HG02798 (cell line): ENCODE measurements around the gene CHIT1.
"Not testable (repeated sequence)": the region's sequence is repeated elsewhere in the genome, so short reads cannot be mapped to it uniquely, and the experiment has no call there.

ENCODE experiments used
- ATAC-seq: cut with Tn5 transposase; IDR thresholded peaks from one replicate; pipeline ENCODE4 v1.9.1; 2021; ENCODE audit warnings: mild to moderate bottlenecking; ENCODE audit not compliant: unreplicated experiment, poor library complexity

Gene CHIT1

DNA sequence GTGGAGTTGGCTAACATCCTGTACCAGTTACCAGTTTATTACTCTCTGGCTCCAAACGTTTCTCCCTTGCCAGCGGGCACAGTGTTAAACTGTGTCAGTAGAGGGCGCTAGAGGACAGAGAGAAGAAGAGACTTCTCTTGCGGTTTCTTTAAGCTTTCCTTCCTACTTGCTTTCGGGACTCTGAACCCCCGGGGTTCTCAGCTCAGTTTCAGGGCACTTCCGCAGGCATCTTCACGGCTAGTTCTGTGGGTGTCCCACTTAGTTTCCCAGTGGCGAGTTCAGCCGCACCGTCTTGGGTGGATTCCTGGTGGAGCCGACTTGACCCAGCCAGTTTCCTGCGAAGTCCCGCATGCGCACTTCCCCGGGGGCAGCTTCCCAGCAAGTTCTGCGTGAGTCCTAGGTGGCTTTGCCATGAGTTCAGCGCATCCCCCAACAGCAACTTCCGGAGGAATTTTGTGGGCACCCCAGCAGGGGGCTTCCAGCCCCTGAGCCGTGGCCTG, 37.9 kb upstream of the CHIT1 start:
- ATAC-seq: peak; percentile 64

DNA sequence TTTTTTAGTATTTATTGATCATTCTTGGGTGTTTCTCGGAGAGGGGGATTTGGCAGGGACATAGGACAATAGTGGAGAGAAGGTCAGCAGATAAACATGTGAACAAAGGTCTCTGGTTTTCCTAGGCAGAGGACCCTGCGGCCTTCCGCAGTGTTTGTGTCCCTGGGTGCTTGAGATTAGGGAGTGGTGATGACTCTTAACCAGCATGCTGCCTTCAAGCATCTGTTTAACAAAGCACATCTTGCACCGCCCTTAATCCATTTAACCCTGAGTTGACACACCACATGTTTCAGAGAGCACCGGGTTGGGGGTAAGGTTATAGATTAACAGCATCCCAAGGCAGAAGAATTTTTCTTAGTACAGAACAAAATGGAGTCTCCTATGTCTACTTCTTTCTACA, 36.7 kb upstream of the CHIT1 start:
- ATAC-seq: not testable (repeated sequence)

DNA sequence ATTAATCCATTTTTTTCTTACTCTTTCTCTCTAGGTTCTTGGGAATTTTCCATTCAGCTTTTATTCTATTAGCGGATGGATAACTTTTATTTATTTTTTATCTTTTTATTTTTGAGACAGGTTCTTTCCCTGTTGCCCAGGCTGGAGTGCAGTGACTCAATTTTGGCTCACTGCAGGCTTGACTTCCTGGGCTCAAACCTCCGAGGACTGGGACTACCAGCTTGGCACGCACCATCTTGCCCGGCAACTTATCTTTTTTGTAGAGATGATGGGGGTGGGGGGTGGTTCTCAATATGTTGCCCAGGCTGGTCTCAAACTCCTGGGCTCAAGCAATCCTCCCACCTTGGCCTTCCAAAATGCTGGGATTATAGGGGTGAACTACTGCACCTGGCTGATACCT, 36.1 kb upstream of the CHIT1 start:
- no peak for ATAC-seq

DNA sequence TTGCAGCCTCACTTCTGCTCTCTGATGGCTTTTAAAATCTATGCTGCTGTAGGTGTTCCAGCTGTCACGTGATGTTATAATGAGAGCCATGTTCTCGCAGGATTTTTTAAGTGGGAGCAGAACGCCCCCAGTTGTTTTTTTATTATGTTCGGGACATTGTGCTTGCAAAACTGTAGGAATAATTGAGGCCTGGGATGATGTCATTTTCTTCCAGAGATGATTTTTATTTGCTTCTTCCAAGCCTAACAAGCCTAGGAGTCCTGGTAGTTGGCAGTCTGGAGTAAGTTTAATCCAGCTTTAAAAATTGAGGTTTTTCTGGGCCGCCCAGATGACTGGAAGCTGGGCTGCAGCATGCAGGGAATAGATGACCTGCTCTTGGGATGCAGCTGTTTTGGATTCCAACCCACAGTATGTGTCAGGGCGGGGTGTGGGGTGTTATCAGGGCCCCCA, 34.6 kb upstream of the CHIT1 start:
- no peak for ATAC-seq

DNA sequence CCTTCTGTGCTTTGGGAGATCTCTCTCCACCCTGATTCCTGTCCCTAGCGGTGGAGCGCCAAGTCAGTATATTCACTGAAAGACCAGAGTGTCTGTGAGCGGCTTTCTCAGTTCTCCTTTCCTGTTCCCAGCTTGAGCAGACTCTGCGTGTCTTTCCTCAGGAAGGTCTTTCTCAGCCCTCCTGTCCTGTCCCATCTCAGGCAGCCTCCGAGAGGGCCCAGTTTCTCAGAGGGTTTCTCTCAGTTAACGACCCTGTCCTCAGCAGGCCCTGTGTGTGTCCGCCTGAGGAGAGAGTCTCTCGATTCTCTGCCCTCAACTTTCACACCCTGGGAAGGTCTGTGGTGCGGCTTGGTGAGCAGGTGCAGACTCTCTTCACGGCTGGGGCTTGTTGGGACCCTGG, 34.0 kb upstream of the CHIT1 start:
- no peak for ATAC-seq

DNA sequence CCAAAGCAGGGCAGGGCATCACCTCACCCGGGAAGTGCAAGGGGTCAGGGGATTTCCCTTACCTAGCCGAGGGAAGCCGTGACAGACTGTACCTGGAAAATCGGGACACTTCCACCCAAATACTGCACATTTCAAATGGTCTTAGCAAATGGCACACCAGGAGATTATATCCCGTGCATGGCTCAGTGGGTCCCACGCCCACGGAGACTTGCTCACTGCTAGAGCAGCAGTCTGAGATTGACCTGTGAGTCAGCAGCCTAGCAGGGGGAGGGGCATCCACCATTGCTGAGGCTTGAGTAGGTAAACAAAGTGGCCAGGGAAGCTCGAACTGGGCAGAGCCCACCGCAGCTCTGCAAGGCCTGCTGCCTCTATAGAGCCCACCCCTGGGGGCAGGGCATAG, 27.2 kb upstream of the CHIT1 start:
- ATAC-seq: not testable (repeated sequence)

DNA sequence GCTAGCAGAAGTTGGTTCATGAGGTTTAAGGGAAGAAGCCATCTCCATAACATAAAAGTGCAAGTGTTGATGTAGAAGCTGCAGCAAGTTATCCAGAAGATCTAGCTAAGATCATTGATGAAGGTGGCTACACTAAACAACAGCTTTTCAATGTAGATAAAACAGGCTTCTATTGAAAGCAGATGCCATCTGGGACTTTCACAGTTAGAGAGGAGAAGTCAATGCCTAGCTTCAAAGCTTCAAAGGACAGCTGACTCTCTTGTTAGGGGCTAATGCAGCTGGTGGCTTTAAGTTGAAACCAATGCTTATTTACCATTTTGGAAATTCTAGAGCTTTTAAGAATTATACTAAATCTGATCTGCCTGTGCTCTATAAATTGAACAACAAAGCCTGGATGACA, 25.3 kb upstream of the CHIT1 start:
- not testable (repeated sequence) for ATAC-seq

DNA sequence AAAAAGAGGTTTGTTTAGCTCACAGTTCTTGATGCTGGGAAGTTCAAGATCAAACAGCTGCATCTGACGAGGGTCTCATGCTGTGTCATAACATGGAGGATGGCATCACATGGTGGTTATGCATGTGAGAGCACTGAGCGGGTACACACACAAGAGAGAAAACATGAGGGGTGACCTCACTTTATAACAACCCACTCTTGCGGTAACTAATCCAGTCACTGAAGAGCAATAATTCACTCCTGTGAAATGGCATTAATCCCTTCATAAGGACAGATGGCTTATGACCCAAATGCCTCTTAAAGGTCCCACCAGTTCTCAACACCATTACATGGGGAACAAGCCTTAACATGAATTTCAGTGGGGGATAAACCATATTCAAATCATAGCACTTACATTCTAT, 23.2 kb upstream of the CHIT1 start:
- no peak for ATAC-seq

DNA sequence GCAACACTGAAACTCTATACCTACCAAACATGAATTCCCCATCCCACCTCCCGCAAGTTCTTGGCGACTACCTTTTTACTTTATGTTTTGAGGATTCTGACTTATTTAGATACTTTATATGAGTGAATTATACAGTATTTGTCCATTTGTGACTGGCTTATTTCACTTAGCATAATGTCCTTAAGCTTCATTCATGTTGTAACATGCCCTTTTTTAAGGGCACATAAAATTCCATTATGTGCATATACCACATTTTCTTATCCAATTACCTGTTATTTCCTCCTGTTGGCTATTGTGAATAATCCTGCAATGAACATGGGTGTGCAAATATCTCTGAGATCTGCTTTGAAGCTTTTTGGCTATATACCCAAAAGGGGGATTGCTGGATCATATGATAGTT, 22.0 kb upstream of the CHIT1 start:
- no peak for ATAC-seq

DNA sequence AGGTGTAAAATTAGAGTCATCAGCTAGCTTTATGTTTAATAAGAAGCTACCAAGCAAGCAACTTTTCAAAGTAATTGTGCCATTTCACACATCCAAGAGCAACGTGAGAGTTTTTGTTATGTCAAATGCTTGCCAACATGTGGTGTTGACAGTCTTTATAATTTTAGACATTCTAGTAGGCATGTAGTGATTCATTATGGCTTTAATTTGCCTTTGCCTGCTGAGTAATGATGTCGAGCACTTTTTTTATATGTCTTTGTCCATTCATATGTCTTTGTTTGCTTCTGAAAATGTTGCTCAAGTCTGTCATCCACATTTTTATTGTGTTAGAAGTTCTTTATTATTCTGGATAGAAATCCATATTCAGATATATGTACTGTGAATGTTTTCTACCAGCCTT, 21.4 kb upstream of the CHIT1 start:
- no peak for ATAC-seq

DNA sequence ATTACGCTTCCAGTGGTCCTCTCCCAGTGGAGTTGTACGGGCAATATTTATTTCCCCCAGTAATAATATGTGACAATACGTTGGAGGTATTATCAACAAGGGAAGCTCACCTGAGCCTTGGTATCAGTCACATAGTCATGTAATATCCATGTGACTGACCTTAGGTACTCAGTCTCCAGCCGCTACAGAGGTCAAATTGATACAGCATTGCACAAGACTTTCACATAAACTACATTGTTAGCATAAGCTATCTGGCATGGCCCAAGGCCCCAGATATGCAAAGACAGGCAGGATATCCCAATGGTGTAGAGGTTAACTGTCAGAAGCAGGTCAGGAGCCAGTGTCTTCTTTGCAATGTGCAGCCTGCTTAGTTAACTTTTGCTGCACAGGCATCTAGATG, 15.3 kb upstream of the CHIT1 start:
- no peak for ATAC-seq

DNA sequence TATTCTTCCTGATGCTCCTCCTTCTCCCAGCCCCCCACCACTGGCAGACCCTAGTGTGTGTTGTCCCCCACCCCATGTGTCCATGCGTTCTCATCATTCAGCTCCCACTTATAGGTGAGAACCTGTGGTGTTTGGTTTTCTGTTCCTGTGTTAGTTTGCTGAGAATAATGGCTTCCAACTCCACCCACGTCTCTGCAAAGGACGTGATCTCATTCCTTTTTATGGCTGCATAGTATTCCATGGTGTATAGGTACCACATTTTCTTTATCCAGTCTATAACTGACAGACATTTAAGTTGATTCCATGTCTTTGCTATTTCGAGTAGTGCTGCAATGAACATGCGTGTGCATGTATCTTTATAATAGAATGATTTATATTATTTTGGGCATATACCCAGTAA, 12.2 kb upstream of the CHIT1 start:
- ATAC-seq: not testable (repeated sequence)

DNA sequence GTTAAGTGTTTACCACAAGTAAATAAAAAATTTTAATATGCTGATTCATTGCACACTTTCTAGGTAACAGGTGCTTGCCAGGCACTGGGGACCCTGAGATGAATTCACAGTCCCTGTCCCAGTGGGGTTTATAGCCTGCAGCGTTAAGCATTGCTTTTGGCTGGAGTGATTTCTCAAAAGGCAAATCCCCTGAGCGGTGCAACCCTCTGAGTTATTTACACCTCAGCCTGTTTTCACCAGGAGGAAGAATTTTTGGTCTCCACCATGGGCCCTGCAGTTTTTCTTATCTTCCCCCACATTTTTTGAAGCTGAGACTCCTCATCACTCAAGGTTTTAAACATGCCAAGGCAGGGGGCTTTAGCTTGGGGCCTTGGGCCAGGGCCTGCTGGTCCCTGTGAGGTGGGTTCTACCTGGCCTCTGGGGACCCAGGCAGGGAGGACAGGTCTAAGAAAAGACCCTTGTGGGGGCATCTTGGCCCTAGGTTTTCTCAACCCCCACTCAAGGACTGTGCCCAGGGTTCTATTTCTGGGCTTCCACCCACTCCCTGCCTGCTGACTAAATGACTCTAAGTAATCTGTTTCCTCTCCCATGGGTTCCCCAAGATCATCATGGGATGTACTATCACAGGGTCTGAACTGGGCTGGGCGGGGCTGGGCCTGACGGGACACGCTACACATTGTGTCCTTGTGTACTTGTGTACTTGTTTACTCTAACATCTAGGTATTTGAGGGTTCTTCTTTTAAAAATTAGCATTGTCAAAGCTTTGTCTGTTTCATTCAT, 10.2 kb upstream of the CHIT1 start:
- no peak for ATAC-seq

DNA sequence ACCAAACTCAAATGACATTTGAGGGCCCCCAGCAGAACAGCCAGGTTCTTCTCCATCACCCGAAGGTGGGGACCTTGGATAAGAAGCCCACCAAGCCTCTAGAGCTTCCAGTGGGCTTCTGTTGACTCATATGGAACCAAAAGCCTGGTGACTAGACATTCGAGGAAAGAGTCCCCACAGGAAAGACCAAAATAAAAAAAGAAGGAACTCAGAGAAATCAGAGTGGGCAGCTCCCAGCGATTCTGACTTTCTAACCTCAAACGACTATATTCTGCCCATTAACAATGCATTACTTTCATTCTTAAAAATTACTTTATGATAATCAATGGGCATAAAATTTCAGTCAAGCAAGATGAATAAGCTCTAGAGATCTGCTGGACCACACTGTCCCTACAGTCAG, 9.6 kb upstream of the CHIT1 start:
- ATAC-seq: no peak

DNA sequence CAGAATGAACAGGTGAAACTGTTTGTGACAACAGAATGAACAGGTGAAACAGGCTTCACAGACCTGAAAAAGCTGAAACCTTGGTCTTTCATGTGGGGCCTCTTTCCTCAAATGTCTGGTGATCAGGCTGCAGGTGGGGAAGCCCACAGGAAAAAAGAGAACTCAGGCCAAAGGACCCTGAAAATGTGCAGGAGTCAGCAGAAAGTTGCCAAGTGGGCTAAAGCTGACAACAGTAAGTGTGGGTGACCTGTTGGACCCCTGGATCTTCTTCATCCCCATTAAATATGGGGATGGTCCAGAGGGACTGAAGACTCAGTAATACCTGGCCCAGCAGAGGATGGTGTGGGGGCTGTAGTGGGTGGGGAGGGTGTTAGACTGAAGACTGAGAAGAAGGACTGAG, 9.1 kb upstream of the CHIT1 start:
- no peak for ATAC-seq

DNA sequence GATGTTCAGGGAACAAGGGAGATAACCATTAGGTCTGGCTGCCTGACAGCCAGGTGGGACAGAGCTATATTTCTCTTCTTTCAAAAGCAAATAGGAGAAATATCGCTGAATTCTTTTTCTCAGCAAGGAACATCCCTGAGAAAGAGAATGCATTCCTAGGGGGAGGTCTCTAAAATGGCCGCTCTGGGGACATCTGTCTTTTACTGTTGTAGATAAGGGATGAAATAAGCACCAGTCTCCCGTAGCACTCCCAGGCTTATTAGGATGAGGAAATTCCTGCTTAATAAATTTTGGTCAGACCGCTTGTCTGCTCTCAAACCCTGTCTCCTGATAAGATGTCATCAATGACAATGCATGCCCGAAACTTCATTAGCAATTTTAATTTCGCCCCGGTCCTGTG, 5.4 kb upstream of the CHIT1 start:
- not testable (repeated sequence) for ATAC-seq

DNA sequence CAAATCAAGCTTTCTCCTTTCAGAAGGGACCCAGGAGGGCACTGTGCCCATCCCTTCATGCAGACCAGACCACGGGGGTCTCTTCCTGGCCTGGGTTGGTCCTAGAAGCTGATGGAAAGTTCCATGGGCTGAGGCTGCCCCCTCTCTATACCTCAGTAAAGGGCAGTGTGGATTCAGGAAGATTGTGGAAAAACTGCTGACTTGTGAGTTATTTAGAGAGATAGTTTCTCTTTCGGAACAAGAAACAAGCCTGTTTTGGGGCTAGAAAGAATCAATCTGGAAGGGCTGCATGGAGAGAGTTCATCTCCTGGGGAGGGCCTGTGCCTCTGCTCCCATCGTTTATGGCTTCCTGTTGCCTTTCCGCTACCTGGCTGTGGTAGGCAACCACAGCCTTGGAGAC, 803 bp downstream of the CHIT1 start:
- no peak for ATAC-seq

DNA sequence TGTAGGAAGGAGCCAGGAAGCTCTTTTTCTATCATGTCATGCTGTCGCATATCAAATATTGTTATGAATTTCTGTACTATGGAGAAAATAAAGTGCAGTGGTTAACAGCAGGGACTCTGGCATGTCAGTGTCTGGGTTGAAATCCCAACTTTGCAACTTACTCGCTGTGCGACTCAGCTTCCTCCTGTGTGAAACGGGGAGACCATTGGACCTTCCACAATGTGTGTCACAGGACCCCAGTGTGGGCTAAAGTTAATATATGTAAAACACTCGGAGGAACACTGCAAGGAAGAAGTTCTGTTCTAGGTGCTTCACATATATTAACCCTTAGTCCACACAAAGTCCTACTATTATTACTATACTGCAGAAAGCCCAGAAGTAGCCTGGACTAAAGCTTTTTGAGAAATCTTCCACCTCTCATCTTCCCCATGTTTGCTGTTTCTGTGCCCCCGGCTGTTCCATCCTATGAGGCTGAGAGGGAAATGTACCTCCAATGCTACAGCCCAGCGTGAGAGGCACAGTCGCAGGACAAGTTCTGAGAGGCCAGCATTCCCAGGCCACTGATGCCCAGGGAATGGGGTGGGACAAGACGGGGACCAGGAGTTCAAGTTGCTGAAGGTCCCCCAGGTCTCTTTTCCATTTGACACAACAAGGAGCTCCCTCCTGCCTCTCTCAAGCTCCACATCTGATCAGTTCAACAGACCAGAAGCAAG, 1.9 kb downstream of the CHIT1 start:
- ATAC-seq: no peak

DNA sequence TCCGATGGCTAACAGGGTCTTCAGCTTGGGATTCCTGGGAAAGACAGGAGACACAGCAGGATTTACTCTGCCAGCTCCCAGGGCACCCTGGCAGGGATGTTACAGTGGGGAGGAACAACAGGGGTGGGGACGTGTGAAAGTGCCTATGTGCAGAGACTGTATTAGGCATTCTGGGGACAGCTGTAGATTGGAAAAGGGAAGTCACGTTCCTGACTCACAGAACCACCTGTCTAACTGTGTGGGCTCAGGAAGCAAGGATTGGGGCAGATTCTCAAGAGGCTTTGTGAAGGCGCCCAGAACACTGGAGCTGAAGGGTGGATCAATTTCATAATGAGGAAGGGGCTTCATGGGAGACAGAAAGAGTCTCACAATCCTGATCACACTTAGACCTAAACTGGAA, 4.4 kb downstream of the CHIT1 start:
- ATAC-seq: no peak

DNA sequence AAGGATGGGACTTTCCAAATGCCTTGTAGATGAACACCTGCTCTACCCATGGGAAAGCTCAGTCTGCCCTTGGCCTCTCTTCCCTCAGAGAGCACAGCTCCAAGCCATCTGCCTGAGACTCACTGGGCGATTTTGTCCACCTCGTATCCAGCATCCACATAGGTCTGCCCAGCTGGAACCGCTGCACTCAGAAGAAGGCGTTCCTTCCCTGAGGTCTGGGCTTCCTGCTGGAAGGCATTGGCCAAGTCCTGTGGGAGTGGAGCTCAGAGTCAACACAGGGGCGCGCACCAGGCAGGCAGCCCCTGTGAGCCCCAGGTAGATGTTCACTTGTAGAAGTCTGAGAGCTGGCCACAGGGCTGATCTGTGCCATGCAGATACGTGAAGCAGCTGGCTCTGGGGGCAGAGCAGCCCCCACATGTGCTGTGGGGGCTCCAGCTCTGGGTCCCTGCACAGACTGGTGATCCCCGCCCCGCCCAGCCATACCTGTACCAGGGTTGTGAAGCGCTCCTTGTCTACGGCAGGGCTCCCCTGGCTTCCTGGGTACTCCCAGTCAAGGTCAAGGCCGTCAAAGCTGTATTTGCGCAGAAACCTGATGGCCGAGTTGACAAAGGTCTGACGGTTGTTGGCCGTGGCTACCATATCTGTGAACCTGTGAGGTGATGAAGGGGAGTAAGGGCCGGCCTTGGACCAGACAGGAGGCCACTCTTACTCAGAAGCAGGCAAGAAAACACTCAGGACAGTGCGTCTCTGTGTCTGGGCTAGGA, 6.3 kb downstream of the CHIT1 start:
- no peak for ATAC-seq

DNA sequence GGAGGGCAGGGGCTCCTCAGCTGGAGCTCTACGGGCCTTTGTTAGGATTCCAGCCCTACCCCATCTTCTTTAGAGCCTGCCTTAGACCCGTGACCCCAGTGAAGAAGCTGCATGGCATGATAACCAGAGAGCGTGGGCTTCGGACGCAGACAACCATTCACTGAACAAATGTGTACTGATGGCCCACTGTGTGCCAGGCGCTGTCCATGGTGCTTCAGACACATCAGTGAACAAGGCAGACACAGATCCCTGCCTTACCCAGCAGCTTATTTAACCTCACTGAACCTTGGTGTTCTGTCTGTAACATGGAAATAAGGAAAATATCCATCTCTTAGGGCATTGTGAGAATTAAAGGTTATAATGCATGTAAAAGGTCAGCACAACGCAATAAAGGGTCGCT, 9.5 kb downstream of the CHIT1 start:
- ATAC-seq: no peak
